HCEC 1CT (cell line): ENCODE measurements around the gene MXD1.
"Not testable (repeated sequence)": the region's sequence is repeated elsewhere in the genome, so short reads cannot be mapped to it uniquely, and the experiment has no call there.

ENCODE experiments used
- DNase-seq: peaks from one replicate; pipeline ENCODE4 v3.0.0-alpha.2; 2017

The MXD1 gene

GRCh38 chr2:69914950-69915945, at the start of gene MXD1:
MXD1 (plus strand) TSS chr2:69915109; CDS start chr2:69915331, 222 bp downstream.
- no peak for DNase-seq

- no peak for DNase-seq
These were observed 26.5 kb upstream of the MXD1 start for GRCh38 chr2:69888451-69888850.

GRCh38 chr2:69889302-69889701, 25.6 kb upstream of the MXD1 start:
- DNase-seq: no peak

- no peak for DNase-seq
These were observed 24.0 kb upstream of the MXD1 start for GRCh38 chr2:69890881-69891280.

- DNase-seq: peak; percentile 8
These were observed 22.0 kb upstream of the MXD1 start for GRCh38 chr2:69892838-69893424.

- DNase-seq: peak; percentile 74
These were observed 21.0 kb upstream of the MXD1 start, which contains the start of gene SNRNP27 for GRCh38 chr2:69893684-69894551. SNRNP27 (plus strand) TSS chr2:69893956; CDS start chr2:69893985, 29 bp downstream.

- not testable (repeated sequence) for DNase-seq
These were observed 20.2 kb upstream of the MXD1 start for GRCh38 chr2:69894737-69895136.

- no peak for DNase-seq
These were observed 12.5 kb upstream of the MXD1 start for GRCh38 chr2:69902213-69902922.

- no peak for DNase-seq
These were observed 7.7 kb upstream of the MXD1 start for GRCh38 chr2:69907216-69907615.

GRCh38 chr2:69911985-69912563, 2.8 kb upstream of the MXD1 start:
- peak; percentile 55 for DNase-seq

- DNase-seq: peak; percentile 100
These were observed 552 bp upstream of the MXD1 start for GRCh38 chr2:69914164-69914949.

GRCh38 chr2:69916106-69916505, 1.2 kb downstream of the MXD1 start:
- no peak for DNase-seq

- DNase-seq: peak; percentile 89
These were observed 2.9 kb downstream of the MXD1 start for GRCh38 chr2:69917852-69918251.

- no peak for DNase-seq
These were observed 3.5 kb downstream of the MXD1 start for GRCh38 chr2:69918401-69918800.

GRCh38 chr2:69923116-69923515, 8.2 kb downstream of the MXD1 start:
- no peak for DNase-seq

- DNase-seq: peak; percentile 57
These were observed 12.1 kb downstream of the MXD1 start for GRCh38 chr2:69926849-69927515.

- no peak for DNase-seq
These were observed 17.1 kb downstream of the MXD1 start for GRCh38 chr2:69931832-69932595.

GRCh38 chr2:69932596-69932922, 17.6 kb downstream of the MXD1 start:
- no peak for DNase-seq

- no peak for DNase-seq
These were observed 18.4 kb downstream of the MXD1 start for GRCh38 chr2:69933254-69933828.
